ENCODE data around the gene PWWP2B.
"Not testable (repeated sequence)": the region's sequence is repeated elsewhere in the genome, so short reads cannot be mapped to it uniquely, and the experiment has no call there.

The PWWP2B gene

DNA sequence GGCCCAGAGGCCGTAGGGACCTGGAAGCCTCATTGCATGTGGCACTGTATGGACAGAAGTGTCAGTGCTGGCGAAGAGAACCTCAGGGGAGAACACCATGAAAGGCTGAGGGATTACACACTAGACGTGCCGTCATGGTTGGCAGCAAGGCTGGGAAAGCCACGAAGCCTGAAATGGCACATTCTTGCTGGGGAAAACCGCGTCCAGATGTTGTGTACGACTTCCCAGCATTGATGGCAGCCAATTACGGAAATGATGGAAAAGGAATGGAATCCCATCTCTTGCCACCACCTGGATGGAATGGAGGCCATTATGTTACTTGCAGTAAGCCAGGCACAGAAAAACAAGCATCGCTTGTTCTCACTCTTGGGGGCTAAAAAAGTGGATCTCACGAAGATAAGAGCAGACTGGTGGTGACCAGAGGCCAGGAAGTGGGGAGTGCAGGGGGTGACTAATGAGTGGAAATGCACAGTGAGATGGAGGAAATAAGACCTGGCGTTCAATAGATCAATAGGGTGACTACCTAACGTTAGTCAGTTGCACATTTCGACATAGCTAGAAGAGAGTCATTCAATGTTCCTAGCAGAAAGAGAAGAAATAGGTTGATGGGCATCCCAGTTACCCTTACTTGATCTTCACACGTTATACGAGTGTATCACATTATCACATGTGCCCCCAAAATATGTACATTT, 14.6 kb upstream of the PWWP2B start:
- no peak overlapping the region for H3K27ac Mint-ChIP-seq
- no peak overlapping the region for H3K4me3 Mint-ChIP-seq
- ATAC-seq: peak; percentile 49
- no peak for DNase-seq
- H3K36me3 Mint-ChIP-seq (ENCODE audit: low read depth): no peaks in the 10 kb centered on the region
- H3K27me3 Mint-ChIP-seq: no peaks in the 10 kb centered on the region
- no peaks in the 10 kb centered on the region for H3K9me3 Mint-ChIP-seq
- H3K4me1 Mint-ChIP-seq: peaks cover 11% of the 10 kb centered on the region

- Mint-ChIP-seq H3K4me1 (peaks cover 15% of the 10 kb centered on the region), H3K9me3 (no peaks in the 10 kb centered on the region), H3K36me3 (ENCODE audit: low read depth) (no peaks in the 10 kb centered on the region), H3K4me3 (no peak overlapping the region), H3K27ac (no peak overlapping the region), H3K27me3 (peaks cover 3% of the 10 kb centered on the region)
- no peak for ATAC-seq
- DNase-seq: no peak
These were observed 13.9 kb upstream of the PWWP2B start for GRCh38 chr10:132383101-132383500.

DNA sequence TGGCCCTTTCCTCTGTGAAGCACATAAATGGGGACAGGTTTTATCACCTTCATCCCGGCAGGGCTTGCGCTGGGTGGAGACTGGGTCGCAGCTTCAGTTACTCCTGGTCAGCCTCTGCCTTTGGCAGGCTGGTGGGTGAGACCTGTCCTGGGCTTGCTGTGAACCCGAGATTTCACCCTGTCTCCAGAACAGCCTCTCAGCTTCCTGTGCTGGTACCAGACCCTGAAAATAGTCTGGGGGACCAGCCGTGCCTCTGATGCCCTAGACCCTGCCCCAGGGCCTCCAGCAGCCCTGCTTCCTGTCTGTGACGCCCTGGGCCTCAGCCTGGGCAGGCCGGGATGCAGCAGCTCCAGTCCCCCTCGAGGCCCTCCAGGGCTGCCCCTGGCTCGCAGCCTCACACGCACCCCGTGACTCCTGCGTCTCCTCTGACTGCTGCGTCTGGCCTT, 13.2 kb upstream of the PWWP2B start:
- H3K27ac Mint-ChIP-seq: no peak overlapping the region
- DNase-seq: no peak
- H3K4me1 Mint-ChIP-seq: peaks cover 15% of the 10 kb centered on the region

GRCh38 chr10:132384618-132385388, 12.2 kb upstream of the PWWP2B start:
- Mint-ChIP-seq H3K9me3 (no peaks in the 10 kb centered on the region), H3K27ac (no peak overlapping the region), H3K36me3 (ENCODE audit: low read depth) (no peaks in the 10 kb centered on the region), H3K27me3 (peaks cover 3% of the 10 kb centered on the region), H3K4me1 (peaks cover 15% of the 10 kb centered on the region), H3K4me3 (no peak overlapping the region)
- ATAC-seq (no peak), DNase-seq (no peak)

More for the DNA sequence above, 13.2 kb upstream of the PWWP2B start:
- H3K27me3 Mint-ChIP-seq: peaks cover 3% of the 10 kb centered on the region
- no peak overlapping the region for H3K4me3 Mint-ChIP-seq
- no peaks in the 10 kb centered on the region for H3K36me3 Mint-ChIP-seq (ENCODE audit: low read depth)
- no peak for ATAC-seq
- no peaks in the 10 kb centered on the region for H3K9me3 Mint-ChIP-seq

DNA sequence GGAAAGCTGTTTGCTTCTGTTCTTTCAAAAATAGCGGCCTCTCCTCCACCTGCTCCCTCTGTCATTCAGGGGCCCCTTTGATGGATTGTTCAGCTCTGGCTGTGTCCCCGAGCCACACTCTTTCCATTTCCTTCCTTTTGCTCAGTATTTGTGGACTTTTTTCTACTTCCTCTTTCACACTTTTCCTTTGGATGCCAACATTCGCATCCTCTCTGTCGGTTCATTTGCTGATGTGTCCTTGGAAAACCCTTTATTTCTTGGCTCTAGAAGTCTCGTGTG, 11.7 kb upstream of the PWWP2B start:
- DNase-seq: no peak
- H3K36me3 Mint-ChIP-seq (ENCODE audit: low read depth): no peaks in the 10 kb centered on the region
- no peak for ATAC-seq
- H3K4me3 Mint-ChIP-seq: no peak overlapping the region
- peaks cover 15% of the 10 kb centered on the region for H3K4me1 Mint-ChIP-seq
- H3K9me3 Mint-ChIP-seq: no peaks in the 10 kb centered on the region
- H3K27me3 Mint-ChIP-seq: peaks cover 3% of the 10 kb centered on the region
- H3K27ac Mint-ChIP-seq: no peak overlapping the region

DNA sequence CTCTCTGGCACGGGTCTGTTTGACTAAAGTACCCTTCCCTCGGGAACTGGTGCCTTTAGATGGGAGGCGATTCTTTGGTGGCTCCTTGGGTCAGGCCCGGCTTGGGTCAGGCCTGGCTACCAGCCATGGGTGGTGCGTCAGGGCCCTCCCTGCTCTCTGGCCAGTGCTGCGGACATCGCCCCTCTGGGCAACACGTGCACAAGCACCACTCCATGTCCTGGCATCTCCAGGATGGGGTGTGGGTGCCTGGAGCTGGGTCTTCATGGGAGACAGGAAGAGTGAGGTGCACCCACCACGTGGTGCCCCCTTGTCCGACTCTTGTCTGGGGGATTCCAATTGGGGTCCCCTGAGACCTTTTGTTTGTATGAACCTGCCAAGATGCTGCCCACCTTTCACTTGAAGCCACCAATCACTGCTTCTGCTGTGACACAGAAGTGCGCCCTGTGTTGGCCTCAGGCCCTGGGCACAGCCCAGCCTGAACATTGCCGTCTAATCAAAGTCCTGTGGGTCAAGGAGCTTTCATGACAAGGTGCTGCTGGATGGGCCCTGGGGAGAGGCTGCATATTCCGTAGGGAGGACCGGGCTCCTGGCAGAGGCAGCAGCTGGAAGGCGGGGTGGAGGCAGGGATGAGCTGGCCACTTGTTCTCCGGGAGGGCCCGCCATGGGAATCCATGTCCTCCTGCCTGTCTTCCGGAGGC, 11.1 kb upstream of the PWWP2B start:
- Mint-ChIP-seq H3K4me1 (peaks cover 15% of the 10 kb centered on the region), H3K36me3 (ENCODE audit: low read depth) (no peaks in the 10 kb centered on the region), H3K27ac (no peak overlapping the region), H3K4me3 (no peak overlapping the region), H3K9me3 (no peaks in the 10 kb centered on the region), H3K27me3 (peaks cover 3% of the 10 kb centered on the region)
- no peak for DNase-seq
- no peak for ATAC-seq

DNA sequence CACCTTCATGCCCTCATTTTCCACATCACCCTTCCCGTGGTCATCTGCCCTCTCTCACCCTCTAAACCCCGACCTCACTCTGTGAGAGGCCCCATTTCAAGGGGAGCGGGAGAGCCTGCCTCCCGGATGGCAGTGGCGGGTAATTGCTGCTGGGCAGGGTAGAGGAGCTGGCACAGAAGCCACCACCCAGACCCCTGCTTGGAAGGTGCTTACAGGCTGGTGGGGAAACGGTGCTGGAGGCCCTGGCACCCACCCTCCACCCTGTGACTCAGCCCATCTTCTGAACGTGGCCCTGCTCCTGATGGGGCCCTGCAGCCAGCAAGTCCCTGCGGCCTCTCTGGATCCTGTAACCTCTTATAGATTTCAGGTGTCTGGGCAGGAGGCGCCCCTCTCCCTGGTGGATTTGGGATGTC, 10.6 kb upstream of the PWWP2B start:
- H3K27me3 Mint-ChIP-seq: peaks cover 3% of the 10 kb centered on the region
- no peak overlapping the region for H3K27ac Mint-ChIP-seq
- ATAC-seq (no peak), DNase-seq (no peak)
- H3K9me3 Mint-ChIP-seq: no peaks in the 10 kb centered on the region
- no peak overlapping the region for H3K4me3 Mint-ChIP-seq
- H3K4me1 Mint-ChIP-seq: peaks cover 15% of the 10 kb centered on the region
- no peaks in the 10 kb centered on the region for H3K36me3 Mint-ChIP-seq (ENCODE audit: low read depth)

DNA sequence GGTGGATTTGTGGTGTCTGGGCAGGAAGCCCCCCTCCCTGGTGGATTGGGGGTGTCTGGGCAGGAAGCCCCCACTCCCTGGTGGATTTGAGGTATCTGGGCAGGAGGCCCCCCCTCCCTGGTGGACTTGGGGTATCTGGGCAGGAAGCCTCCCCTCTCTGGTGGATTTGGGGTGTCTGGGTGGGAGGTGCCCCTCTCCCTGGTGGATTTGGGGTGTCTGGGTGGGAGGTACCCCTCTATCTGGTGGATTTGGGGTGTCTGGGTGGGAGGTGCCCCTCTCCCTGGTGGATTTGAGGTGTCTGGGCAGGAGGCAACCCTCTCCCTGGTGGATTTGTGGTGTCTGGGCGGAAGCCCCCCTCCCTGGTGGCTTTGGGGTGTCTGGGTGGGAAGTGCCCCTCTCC, 10.1 kb upstream of the PWWP2B start:
- not testable (repeated sequence) for H3K27me3 Mint-ChIP-seq; H3K4me3 Mint-ChIP-seq; DNase-seq; H3K27ac Mint-ChIP-seq; H3K9me3 Mint-ChIP-seq; H3K36me3 Mint-ChIP-seq (ENCODE audit: low read depth); ATAC-seq
- peaks cover 15% of the 10 kb centered on the region for H3K4me1 Mint-ChIP-seq

DNA sequence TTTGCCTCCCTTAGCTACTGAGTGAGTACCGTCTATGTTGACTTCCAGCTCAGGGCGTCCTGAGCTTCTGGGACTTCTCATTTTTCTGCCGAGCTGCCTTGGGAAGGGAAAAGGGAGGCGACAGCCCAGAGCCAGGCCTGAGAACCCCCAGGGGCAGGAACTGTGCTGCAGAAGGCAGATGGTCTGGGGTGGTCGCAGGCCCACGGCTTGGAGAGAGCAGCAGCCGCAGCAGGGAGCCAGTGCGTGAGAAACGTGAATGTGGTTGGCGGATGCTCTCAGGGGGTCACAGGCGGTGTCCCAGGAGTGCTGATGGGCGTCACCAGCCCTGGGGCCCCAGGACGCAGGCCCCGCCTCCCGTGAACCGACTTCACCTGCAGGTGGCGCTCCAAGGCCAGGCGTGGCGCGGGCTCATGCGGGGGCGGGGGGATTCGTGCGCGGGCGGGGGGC, 9.2 kb upstream of the PWWP2B start:
- Mint-ChIP-seq H3K4me3 (peak overlapping the region; percentile 62), H3K27me3 (peaks cover 3% of the 10 kb centered on the region), H3K27ac (peak overlapping the region; percentile 85), H3K9me3 (peaks cover 8% of the 10 kb centered on the region), H3K36me3 (ENCODE audit: low read depth) (no peaks in the 10 kb centered on the region), H3K4me1 (peaks cover 10% of the 10 kb centered on the region)
- ATAC-seq: peak; percentile 33
- peak; percentile 82 for DNase-seq

DNA sequence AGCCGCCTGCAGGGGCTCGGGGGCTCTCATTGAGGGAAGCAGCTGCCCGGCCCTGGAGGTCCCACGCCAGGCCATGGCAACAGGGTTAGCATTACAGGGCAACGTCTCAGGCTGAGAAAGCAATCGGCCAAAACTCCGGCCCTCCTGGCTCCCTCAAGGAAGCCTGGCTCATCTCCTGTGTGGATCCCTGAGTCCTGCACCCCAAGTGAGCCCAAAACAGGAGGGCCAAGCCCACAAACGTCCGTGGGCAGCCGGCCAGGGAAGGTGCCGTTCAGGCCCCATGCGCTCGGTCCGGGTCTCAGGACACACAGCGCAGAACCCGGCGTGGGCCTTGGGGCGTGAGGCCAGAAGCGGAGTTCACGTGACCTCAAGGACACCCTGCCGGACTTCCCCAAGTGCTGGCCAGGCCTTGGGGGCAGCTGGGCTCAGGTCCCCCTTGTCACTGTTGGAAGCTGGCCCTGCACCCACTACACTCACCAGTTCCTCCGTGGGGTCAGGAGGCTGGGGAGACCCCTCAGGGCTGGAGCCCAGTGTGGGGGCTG, 8.0 kb upstream of the PWWP2B start:
- Mint-ChIP-seq H3K4me1 (peaks cover 10% of the 10 kb centered on the region), H3K4me3 (no peak overlapping the region), H3K27ac (no peak overlapping the region), H3K27me3 (peaks cover 3% of the 10 kb centered on the region), H3K9me3 (peaks cover 8% of the 10 kb centered on the region), H3K36me3 (ENCODE audit: low read depth) (no peaks in the 10 kb centered on the region)
- ATAC-seq (peak; percentile 30), DNase-seq (no peak)

DNA sequence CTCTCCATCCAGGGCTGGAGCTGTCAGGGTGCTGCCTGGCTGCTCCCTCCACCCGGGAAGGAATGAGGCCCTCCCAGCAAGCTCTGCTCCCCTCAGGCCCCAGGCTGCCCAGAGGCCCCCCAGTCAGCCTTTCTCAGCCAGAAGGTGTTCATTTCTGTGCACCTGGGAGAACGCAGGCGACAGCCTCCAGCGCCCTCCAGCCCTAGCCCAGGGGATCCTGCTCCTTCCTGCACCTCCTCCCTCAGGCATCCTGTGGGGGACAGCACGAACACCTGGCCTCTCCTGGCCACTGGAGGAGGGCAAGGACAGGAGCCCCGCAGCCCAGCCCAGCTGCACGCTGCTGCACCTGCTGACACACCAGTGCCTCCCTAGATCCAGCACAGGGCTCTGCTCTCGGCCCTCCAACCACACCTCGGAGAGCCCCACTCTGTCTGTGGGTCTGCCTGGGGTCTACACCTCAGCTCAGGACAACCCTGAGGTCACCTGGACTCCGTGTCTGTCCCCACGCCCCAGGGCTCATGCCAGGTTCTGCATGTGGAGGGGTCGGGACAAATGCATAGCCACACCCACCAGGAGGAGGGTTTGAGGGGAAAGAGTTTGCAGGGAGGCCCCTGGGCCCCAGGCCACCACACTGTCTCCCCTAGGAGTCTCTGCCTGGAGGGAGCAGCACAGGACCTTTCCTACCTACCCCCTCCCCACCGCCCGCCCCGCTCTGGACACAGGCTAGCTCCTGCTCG, 7.4 kb upstream of the PWWP2B start:
- Mint-ChIP-seq H3K27ac (no peak overlapping the region), H3K9me3 (peaks cover 8% of the 10 kb centered on the region), H3K36me3 (ENCODE audit: low read depth) (no peaks in the 10 kb centered on the region), H3K4me1 (peaks cover 5% of the 10 kb centered on the region), H3K27me3 (peaks cover 3% of the 10 kb centered on the region), H3K4me3 (no peak overlapping the region)
- ATAC-seq: peak; percentile 8
- no peak for DNase-seq

- H3K4me3 Mint-ChIP-seq: no peak overlapping the region
- H3K27ac Mint-ChIP-seq: no peak overlapping the region
- H3K4me1 Mint-ChIP-seq: peaks cover 5% of the 10 kb centered on the region
- peaks cover 8% of the 10 kb centered on the region for H3K9me3 Mint-ChIP-seq
- H3K36me3 Mint-ChIP-seq (ENCODE audit: low read depth): no peaks in the 10 kb centered on the region
- H3K27me3 Mint-ChIP-seq: peaks cover 3% of the 10 kb centered on the region
- DNase-seq (no peak), ATAC-seq (no peak)
These were observed 6.7 kb upstream of the PWWP2B start for GRCh38 chr10:132390170-132390920.

DNA sequence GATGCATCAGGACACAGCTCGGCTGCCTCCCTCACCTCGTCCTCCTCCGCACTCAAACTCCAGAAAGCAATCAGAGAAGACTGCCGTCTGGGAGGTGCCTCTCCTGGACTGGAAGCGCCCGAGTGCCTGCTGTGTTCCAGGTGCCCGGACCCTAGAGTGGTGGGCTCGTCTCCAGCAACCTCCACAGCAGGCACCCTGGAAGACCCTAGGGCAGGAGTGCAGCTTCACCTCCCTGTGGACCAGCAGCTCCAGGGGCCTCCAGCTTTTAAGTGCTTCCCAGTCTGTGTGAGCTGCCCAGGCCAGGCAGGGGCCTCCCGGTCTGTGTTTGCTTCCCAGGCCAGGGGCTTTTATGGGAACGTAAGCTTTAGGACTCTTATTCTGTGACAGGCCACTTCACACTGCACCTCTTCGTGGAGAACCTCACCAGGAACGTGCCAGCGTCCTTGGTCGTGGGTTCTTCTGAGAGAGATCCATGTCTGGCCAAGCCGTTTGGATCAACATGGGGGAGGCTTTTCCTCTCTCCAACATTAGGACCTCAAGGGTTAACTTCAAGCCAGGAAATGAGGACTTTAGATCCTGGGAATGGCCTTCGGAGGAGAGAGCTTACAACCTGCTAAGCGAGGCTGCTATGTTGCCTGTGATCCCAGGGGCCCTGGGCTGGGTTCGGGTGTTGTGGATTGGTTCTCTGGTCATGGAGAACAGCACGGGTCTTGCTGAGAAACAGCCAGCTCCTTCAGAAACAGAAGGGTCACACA, 5.9 kb upstream of the PWWP2B start:
- H3K27me3 Mint-ChIP-seq: peaks cover 3% of the 10 kb centered on the region
- H3K4me3 Mint-ChIP-seq: no peak overlapping the region
- H3K9me3 Mint-ChIP-seq: peaks cover 8% of the 10 kb centered on the region
- H3K4me1 Mint-ChIP-seq: peaks cover 5% of the 10 kb centered on the region
- ATAC-seq (no peak), DNase-seq (no peak)
- no peaks in the 10 kb centered on the region for H3K36me3 Mint-ChIP-seq (ENCODE audit: low read depth)
- no peak overlapping the region for H3K27ac Mint-ChIP-seq

Data from activated naive CD8-positive, alpha-beta T cell treated with anti-CD3 and anti-CD28 coated beads, Interleukin-2, amount 50 U/mL, for 24 hours (primary cell).